Stimulated activated CD8-positive, alpha-beta memory T cell treated with anti-CD3 and anti-CD28 coated beads, Interleukin-7, amount 100 ng/mL, for 24 hours (primary cell): Measurements from ENCODE around the gene CFAP45.

Experiments used
- DNase-seq: peaks from one replicate; pipeline ENCODE4 v3.0.0-alpha.2; 2020; ENCODE audit warnings: low read depth

Gene CFAP45

GRCh38 chr1:159936273-159936904 is 36.4 kb upstream of the CFAP45 start:
- peak; percentile 76 for DNase-seq

- DNase-seq, result no peak
Measured at GRCh38 chr1:159935719-159936272, 35.8 kb upstream of the CFAP45 start.

GRCh38 chr1:159935305-159935704 is 35.3 kb upstream of the CFAP45 start:
- no peak for DNase-seq

DNA sequence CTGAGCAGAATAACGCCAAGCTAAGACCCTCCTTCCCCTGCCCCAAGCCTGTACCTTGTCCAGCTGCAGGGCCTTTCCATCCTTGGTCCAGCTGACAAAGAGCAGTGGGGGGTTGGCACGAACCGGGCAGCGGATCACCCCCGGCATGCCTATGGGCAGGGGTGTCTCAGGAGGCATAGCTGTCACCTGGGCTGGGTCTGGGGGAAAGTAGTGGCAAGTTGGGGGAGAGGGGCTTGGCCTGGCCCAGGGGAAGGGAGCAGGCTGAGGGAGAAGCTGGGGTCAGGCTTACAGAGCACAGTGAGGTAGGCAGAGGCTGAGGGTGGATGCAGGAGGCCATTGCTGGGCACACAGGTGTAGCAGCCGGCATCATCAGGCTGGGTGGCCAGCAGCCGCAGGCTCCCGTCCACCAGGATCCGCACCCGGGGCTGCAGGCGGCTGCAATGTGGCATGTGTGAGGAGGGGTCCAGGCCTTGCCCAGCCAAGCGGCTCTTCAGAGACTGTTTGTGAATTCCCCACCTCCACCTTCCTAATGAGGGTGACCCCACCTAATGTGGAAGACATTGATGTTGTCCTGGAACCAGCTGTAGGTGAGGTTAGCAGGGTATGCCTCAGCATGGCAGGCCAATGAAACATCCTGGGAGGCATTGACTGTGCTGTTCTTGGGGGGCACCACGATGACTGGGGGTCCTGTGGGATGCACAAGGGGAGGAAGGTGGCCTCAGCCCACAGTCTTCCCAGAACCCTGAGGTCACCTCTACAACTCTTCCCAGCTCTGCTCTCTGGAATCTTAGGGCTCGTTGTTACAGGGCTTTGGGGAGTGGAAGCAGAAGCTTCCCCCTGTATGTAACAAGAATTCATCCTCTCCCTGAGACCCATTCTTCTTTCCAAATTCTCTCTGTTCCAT is 34.4 kb upstream of the CFAP45 start:
- DNase-seq, result no peak

GRCh38 chr1:159933347-159933746 is 33.4 kb upstream of the CFAP45 start:
- DNase-seq, result no peak

GRCh38 chr1:159932296-159933285 is 32.6 kb upstream of the CFAP45 start:
- no peak for DNase-seq

DNA sequence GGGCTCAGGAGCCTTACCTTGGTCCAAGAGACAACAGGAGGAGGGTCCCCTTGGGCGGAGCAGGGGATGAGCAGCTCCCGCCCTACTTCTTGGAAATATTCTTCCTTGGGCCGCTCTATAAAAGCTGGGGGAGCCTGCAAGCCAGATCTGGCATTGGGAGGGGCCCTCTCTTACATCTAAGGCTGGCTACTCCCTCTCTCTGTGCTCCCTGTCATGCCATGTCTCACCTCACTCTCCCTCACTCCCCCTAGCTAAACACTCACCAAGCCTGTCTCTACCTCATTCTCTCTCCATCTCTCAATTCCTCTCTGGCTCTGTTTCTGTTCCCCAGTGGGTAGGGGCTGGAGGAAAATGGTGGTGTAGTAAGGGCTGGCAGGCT is 31.8 kb upstream of the CFAP45 start:
- DNase-seq, result no peak

DNA sequence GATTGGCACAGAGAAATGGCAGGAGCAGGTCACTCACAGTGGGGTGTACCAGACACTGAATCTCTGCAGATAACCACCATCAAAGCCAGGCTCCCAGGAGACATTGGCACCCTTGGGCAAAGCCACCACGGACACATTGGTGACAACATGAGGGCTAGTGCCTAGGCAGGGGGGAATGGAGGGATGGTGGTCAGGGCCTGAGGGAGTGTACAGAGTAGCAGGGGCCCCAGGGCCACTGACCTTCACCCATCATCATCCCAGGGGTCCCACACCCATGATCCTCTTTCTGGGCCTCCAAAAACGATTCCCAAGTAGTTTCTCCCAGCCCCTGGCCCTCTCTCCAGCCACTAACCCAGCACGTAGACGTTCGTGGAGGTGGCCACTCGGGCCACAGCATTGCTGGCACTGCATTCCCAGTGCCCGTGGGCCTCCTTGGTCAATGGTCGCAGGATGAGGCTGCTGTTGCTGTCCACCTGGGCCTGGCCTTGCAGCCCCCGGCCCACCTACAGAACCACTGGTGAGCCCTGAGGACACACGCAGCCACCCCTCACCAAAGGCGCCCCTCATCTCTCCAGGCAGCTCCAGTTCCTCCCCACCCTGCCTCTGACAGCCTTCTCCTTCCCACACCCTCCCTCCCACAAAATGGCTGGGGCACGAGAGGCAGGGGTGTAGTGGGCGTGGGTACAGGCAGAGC is 31.3 kb upstream of the CFAP45 start:
- DNase-seq, result no peak

DNA sequence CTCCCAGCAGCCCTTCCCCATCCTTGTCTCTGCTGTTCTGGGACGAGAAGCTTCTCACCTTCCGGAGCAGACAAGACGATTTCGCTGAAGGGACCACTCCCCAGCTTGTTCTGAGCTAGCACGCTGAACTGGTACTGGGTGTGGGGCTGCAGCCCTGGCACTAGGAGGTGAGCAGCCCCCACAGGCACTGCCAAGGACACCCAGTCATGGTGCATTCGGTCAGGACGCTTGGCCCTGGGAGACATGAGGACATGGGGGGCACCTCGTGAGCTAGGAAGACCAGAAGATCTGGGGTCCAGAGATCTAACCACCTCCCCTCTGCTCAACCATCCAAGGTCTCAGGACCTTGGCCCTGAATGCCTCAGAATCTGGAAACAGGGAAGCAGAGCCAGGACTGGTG is 30.7 kb upstream of the CFAP45 start:
- DNase-seq, result no peak

DNA sequence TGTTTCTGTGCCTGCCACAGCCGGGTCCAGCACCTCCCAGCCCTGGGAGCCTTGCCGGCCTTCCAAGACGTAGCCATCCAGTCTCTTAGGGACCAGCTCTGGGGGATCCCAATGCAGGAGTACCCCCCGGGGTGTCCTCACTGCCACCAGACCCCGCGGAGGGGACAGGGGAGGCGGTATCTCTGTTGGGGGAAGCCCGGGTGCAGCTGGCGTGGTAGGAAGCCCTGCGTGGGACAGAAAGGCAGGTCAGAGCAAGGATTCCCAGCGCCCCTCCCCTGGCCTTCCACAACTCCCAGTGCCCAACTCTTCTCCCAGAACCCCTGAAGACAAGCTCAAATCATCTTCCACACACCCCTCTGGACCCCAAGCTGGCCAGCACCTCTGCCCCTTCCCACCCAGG is 30.3 kb upstream of the CFAP45 start:
- no peak for DNase-seq

DNA sequence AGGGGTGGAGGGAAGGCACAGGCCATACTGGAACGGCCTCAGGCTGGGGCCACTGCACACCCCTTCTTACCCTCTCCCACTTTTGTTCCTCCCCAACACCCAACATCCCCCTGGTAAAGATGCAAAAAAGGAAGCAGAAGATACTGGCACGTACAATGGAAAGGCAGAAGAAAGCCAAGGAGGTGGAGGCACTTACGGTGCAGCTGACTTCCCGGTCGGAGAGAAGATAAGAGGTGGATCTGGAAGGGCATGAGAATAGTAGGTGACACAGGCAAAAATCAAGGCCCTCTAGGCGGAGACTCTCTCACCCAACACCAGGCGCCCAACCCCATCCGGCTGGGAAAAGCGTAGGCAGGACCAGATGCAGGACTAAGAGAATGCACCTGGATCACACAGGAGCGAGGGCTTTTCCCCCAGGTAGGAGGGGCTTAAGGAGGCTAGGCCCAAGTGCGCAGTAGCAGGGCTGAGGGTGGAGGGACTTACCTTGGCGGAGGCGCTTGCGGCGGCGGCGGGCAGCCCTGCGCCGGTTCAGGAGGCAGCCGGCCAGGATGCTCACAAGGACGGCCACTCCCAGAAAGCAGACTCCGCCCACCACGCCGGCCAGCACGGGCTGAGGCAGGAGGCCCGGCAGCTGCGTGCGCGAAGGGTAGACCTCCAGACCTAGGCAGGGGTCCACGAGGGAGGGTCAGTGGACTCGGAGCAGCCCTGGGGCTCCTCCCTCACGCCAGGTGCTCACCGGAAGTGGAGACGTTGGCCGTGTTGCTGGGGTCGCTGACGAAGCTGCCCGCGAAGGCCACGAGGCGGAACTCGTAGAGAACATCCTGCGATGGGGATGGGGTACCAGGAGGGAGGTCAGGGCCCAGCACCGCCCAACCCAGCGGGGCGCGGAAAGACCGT is 29.4 kb upstream of the CFAP45 start:
- no peak for DNase-seq

DNA sequence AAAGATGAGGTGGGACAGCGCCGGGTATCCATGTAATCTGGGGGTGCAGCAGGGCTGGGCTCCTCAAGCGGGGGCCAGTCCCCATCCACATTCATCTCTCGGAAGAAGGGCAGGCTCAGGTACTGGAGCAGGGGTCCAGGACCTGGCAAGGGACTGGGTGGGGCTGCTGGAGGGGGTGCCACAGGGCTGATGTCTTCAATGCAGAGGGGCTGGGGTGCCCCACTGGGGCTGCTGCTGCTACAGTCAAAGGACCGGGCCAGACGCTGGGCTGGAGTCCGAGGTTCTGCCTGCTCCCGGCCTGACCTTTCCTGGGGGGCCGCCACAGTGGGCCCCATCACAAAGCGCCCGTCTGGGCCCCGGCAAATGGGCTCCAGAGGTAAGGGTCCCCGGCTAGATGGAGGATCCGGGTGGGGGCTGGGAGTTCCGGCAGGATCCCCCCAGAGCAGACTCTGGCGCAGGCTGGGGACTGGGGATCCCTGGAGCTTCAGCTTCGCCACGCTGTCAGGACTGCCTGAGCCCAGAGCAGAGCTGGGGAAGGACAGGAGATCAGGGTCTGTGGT is 28.6 kb upstream of the CFAP45 start:
- DNase-seq, result no peak

DNA sequence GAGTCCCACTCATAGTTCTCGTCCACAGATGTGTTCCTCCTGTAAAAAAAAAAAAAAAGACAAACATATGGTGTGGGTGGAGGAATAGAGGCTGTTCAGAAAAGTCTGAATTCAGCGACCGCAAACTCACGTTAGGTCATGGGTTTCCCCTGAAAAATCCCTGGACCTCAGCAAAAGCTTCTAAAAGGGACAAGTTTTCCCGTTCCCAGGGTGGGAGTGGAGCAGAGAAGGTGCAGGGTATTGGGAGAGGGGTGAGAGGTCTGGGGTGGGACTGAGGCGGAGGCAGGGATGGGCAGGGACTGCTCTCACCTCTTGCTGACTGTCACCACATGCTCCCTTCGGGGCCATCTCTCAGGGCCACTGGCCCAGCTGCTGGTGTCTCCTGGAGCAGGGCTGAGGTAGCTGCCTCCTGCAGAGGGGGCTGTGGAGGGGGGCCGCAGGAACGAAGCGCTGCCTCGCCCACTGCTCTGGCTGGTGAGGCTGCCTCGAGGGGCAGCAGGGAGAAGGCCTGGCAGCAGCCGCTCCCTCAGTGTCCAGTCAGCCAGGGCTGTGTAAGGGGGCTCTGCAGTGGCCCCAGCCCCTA is 28.0 kb upstream of the CFAP45 start:
- no peak for DNase-seq

DNA sequence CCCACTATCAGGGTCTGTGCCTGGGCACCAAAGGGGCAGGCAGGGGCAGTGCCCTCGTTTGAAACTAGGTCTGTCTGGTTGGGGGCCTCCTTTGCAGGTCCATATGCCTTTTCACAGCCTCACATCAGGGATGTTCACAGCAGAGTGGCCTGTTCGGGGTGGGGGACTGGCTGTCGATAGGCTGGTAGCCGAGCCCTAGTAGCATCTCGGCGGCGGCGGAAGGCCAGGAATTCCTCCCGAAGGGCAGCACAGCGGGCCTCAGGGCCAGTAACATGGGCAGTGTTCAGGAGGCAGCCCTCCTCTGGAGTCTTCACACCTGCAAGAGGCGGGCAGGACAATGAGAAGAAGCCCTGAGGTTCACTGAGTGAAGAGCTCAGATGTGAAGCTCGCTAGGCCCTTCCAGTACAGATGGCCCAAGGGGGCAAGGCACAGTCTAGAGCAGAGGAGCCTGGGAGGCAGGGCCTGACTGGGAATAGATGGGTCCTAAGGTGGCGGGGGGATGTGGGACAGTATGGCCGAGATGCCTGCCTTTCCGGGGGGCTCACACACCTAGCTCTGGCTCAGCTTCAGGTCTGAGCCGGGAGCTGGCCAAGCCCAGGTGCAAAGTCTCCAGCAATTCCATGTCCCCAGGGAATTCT is 27.4 kb upstream of the CFAP45 start:
- DNase-seq, result no peak

DNA sequence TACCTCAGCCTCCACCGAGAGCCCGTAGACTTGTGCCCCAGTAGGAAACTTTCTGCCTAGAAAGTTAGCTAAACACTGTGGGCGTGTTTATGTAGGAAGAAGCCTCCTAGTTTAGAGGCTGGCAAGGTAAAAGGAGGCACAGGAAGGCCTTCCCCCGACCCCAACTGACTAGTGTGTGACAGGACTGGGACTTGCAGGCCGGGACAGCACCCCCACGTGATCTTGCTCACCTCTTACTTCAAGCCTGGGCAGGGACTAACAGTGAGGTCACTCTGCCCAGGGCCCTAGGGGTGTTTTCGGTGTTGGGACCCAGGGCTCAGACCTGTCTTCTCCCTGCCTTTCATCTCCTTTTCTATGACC is 25.7 kb upstream of the CFAP45 start:
- DNase-seq, result no peak

DNA sequence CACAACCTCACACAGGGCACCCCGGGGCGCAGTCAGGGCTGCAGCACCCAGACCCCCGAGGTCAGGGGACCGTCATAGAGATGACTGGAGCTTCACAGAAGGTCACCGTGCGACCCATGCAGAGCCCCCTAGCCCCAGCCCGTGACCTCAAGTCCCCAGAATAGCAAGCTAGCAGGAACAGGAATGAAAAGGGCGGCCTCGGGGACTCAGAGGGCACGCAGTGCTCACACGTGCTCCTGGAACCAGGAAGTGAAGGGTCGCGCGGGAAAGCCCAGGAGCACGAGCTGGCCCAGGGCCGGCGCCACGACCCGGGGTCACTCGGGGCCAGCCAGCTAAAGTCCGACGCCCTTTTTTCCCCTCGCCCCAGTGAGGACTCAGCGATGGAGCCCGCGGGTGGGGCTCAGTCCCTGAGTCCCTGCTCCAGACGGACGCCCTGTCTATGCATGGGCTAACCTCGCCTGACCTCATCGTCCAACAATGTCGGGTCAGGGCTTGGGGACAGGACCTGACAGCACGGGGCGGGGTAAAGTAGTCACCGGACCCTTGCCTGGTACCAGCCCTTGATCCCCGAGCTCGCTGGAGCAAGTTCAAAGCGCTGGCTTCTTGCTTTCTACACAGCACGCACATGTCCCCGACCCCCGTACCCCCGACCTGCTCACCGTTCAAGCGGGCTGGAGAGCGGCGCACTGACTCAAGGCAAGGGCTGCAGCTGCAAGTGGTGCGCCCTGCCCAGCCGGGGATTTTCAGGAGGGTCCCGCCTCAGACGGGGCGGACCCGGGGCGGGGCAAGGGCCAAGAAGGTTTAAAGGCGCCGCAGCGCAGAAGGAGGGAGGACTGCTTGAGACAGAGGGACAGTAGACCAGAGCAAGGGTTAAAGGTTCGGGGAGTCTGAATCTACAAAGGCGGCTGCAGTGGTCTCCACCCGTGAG is 25.1 kb upstream of the CFAP45 start, which contains the start of gene TAGLN2:
Gene TAGLN2, minus strand, starts transcription at position 717 of the 928 bp plus-strand sequence. CDS start 4,998 bp downstream, outside the sequence.
- DNase-seq, result peak; percentile 82

DNA sequence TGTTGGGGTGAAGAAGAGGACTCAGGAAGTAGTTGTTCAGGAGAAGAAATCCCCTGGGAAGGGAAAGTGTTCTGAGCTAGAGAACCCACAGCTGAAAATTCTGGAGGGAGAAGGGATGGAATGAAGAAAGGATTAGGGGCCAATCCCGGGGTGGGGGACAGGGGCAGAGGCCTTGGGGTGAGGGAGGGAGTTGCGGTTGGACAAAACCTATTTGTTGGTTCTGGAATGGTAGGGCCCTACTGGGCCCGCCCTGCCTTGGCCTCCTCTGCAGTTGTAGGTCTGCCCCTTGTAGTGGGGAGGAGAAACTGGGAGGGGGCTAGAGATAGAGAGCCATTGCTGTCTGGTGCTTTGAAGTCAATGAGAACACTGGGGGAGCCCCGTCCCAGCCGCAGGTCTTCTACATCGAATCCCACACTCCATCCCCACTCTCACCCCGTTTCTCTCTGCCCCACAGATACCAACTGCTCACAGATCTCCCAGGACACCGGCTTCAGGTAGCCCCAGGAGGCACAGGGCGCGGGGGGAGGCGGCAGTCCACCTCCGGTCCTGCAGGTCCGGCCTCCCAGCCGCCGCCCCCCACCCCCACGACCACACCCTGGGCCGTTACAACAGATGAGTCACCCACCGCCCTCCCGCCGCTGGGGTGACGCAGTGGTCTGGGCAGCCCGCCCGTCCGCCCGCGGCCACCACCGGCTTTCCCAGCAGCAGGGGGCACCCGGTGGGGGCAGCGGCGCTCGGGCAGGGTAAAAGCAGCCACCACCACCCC is 24.2 kb upstream of the CFAP45 start:
- DNase-seq, result peak; percentile 36
